Lower leg skin (tissue), 3 donors: ENCODE measurements around the gene PDE8A.

Experiments
- CTCF ChIP-seq, 3 donors: fragments of 450-650 bp; IDR thresholded peaks; one replicate each; pipeline ENCODE4 v1.5.1; 2016; ENCODE audit warnings: antibody characterized with exemption in 3 of 3, mild to moderate bottlenecking in 3 of 3, moderate library complexity in 2 of 3
- POLR2A ChIP-seq, 2 donors: fragments of 450-650 bp; IDR thresholded peaks; one replicate each; pipeline ENCODE4 v1.6.1; 2016 to 2017; ENCODE audit warnings: antibody characterized with exemption in 2 of 2, mild to moderate bottlenecking in 1 of 2, moderate library complexity in 1 of 2

GRCh38 chr15:84970843-84971242 is 10.8 kb upstream of the PDE8A start:
- TF ChIP-seq CTCF (IDR thresholded peaks at IDR 0.05) (no peak), POLR2A (IDR thresholded peaks at IDR 0.05) (no peak)
